T-helper 1 cell treated with Interleukin-12 subunit alpha and Interleukin-12 subunit beta and Interleukin-4 antibody, amounts not matched to agents 30 ng/mL and 1 ng/mL, for 36 hours (primary cell): ENCODE results near the gene GALNT7. TPM values are rescaled to one million over a fixed set of nuclear protein-coding genes. Genes with fewer than 3 reads are reported as not detected.
"Not testable (repeated sequence)": the region's sequence is repeated elsewhere in the genome, so short reads cannot be mapped to it uniquely, and the experiment has no call there.

Experiments used
- intact Hi-C: fragments of 100-400 bp; cut with micrococcal nuclease; formaldehyde crosslinking; loops from one replicate; pipeline ENCODE4 v1.15.1; 2024
- total RNA-seq: library from RNA; stranded (reverse); gene quantifications from 2 replicates; pipeline ENCODE4 v1.2.3, GENCODE V29; 2022

GALNT7 gene, protein sequence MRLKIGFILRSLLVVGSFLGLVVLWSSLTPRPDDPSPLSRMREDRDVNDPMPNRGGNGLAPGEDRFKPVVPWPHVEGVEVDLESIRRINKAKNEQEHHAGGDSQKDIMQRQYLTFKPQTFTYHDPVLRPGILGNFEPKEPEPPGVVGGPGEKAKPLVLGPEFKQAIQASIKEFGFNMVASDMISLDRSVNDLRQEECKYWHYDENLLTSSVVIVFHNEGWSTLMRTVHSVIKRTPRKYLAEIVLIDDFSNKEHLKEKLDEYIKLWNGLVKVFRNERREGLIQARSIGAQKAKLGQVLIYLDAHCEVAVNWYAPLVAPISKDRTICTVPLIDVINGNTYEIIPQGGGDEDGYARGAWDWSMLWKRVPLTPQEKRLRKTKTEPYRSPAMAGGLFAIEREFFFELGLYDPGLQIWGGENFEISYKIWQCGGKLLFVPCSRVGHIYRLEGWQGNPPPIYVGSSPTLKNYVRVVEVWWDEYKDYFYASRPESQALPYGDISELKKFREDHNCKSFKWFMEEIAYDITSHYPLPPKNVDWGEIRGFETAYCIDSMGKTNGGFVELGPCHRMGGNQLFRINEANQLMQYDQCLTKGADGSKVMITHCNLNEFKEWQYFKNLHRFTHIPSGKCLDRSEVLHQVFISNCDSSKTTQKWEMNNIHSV
- total RNA-seq: 16.5 and 18.6 TPM in 2 replicates

DNA sequence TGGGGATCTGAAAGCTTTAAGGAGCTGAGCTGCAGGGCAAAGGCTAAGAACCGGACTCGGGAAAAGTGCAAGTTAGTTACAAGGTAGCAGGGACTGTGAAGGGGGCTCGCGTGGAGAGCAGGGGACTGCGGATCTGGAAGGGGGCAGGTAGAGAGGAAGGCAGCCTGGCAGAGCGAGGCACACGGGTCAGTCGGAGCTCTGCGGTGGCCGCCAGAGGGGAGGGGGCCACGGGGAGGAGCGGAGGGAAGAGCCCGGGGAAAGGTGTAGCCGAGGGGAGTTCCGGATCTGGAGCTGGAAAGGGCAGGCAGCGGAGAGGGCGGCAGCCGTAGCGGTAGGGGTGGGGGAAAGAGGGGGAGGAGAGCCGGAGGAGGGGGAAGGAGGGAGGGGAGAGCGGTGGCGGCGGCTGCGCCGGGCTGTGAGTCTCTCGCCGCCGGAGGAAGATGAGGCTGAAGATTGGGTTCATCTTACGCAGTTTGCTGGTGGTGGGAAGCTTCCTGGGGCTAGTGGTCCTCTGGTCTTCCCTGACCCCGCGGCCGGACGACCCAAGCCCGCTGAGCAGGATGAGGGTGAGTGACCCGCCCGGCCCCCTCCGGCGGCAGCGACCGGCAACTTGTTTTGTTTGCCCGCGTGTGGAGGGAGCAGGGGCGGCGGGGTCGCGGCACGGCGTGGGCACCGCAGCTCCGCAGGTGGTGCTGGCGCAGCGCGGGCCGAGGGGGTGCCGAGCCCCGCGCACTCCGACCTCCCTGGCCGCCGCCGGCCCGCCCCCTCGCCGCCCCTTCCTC lies at the start of gene GALNT7:
TSS of gene GALNT7 (plus strand) at position 416 of the 782 bp plus-strand sequence. CDS start at position 441, 25 bp downstream.
- intact Hi-C loops: loop anchor here (1.0 to 5.0 kb wide), 8 partner anchors 88 to 1115 kb away; partner anchors contain the start of genes CEP44, FBXO8, HMGB2 and SAP30

DNA sequence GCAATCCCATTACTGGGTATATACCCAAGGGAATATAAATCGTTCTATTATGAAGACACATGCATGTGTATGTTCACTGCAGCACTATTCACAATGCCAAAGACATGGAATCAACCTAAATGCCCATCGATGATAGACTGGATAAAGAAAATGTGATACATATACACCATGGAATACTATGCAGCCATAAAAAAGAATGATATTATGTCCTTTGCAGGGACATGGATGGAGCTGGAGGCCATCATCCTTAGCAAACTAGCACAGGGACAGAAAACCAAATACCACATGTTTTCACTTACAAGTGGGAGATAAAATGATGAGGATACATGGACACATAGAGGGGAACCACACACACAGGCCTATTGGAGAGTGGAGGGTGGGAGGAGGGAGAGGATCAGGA lies 49.8 kb upstream of the GALNT7 start:
- intact Hi-C loops: not testable (repeated sequence)

DNA sequence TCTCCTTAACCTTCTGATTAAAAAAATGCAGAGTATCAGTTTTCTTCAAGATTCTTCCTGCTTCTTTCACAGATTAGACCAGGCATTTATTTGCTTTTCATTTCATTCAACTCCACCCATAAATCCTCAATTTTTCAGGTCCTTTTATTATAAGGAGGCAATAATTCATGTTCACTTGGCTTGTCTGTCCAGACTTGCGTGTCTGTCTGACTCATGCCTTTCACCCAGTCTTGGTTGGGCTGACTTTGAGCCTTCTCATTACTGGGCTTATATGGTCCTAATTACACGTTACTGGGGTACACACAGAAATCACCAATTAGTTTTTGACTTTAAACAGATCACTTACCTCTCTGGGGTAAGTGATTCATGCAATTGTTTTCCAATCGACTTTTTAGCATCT lies 48.8 kb upstream of the GALNT7 start:
- intact Hi-C loops: no loop called here

DNA sequence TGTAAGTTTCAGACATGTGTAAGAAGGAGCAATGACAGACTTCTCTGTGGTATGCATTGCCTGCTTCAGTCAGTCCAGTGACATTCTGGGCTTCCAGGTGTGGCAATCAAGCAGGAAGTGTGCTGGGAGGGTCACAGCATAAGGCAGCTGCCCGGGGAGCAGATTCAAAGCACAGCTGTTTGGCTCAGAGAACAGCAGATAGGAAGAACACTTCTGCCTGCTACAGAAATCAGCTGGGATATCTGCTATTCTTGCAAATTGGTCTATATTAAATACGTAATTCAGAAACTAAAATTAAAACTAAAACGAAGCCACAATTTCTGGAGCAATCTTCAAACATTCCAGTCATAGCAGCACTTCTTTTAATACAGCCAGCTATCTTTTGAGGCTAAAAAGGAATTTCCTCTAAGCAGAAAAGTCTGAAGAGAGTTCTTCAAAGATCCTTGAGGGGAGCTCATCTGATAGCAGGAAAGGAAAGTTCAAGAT lies 47.5 kb upstream of the GALNT7 start:
- intact Hi-C loops: no loop called here

DNA sequence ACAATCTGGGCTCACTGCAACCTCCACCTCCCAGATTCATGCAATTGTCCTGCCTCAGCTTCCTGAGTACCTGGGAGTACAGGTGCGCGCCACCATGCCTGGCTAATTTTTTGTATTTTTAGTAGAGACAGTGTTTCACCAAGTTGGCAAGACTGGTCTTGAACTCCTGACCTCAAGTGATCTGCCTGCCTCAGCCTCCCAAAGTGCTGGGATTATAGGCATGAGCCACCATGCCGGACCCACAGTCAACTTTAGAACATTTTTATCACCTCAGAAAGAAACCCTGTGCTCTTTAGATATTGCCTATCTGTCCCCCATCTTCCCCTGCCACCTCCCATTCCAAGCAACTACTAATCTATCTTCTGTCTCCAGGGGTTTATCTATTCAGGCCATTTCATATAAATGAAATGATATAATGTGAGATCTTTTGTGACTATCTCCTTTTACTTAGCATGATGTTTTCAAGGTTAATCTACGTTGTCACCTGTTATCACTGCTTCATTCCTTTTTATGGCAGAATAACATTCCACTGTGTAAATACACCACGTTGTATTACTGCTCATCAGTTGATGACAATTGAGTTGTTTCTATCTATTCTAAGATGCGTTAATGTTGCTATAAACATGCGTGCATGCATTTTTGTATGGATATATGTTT lies 44.3 kb upstream of the GALNT7 start:
- intact Hi-C loops: no loop called here

DNA sequence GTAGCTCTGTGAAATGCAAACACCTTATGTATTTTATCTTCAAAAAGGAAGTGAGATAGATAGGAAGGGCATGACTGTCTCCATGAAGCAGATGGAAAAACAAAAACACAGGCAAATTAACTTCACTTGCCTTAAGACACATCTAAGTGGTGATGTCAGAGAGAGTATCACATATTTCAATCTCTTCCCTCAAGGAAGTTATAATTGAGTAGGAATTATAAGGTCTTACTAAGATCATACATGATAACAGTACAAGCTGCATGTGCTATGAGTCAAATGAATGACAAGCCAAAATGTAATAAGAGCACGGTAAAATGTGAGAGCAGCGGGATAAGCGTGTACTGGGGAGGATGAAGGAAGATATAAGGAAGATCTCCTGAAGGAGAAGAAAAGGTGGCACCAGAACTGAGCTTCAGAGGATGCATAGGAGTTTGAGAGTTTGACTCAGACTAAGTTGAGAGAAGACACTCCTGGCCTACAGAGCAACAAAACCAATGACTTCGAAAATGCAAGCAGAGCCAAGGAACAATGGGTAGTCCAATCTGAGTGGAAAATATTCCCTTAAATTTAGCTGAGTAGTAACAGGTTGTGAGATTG lies 43.3 kb upstream of the GALNT7 start:
- intact Hi-C loops: no loop called here

DNA sequence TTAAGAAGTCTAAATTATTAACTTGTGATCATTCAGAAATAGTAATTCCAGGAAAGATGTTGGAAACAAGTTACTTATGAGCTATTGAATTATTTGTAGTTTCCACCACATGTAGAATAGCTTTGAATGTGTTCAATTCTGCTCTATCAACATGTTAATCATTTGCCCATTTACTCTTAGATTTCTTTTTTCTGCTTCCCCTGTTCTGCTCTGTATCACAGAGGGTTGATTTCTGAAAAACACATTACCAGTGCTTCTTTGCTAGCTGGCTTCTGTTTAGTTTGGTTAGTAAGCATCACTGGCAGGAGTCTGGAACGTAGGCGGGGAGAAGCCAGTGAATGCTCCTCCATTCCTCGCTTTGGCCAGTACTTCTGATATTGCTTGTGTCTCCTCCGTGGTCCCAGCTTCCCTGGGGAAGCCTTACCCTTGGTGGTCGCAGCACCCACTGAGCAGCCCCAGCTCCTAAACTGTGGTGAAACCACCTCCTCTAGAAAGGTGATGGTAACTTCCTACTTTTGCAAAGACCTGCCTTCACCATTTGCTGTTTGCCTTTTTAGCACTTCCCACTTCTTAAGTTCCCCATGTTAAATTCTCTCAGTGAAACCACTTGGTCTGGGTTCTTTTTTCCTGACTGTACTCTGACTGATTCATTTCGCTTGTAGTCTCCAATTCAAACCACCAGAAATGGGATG lies 40.3 kb upstream of the GALNT7 start:
- intact Hi-C loops: no loop called here

DNA sequence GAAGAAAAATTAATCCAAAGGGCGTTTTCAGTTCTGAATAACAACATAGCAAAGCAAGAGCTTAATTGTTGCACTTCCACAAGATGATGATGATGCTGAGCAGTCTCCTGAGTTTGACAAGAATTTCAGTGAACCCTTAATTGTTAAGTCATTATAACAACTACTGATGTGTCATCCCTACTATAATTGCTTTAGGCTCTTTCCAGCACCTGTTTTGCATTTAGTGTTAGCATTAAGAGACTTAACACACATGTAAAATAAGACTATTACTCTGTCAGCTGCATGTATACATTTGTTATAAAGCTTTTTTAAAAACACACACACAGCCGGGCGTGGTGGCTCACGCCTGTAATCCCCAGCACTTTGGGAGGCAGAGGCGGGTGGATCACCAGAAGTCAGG lies 37.9 kb upstream of the GALNT7 start:
- intact Hi-C loops: no loop called here

DNA sequence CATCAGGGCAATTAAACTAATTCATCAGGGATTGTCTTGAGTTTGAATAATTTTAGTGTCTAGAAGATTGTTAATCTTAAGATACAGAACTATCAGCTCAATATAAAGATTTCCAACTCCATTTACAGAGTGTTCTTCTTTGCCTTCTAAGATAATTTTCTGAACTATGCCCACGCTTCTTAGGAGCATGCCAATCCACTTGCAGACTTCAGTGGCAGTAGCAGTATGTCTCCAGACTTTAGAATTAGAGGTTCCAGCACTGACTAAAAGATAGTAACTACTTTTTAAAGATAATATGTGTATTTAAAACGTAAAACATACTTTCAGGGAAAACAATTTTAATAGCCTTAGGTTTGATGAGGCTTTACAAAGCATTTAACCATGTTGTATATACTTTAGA lies 34.2 kb upstream of the GALNT7 start:
- intact Hi-C loops: no loop called here

DNA sequence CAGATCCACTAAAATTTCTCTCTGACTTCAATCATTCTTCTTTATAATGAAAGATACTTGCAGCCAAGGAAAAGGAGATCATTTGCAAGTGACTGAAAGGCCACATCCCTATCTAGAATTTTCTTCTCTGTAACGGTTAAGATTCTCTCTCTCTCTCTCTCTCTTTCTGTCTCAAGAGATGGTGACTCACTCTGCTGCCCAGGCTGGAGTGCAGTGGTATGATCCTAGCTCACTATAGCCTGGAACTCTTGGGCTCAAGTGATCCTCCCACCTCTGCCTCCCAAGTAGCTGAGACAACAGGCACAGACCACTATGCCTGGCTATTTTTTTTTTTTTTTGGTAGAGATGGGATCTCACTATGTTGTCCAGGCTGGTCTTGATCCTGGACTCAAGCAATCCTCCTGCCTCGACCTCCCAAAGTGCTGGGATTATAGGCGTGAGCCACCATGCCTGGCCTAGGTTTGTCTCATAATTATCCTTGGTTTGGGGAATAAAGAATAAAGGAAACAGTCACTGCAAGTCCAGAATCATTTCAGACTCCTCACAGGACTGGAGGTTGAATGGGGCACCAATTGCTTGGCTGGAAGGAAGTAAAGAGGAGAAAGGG lies 33.3 kb upstream of the GALNT7 start:
- intact Hi-C loops: no loop called here

DNA sequence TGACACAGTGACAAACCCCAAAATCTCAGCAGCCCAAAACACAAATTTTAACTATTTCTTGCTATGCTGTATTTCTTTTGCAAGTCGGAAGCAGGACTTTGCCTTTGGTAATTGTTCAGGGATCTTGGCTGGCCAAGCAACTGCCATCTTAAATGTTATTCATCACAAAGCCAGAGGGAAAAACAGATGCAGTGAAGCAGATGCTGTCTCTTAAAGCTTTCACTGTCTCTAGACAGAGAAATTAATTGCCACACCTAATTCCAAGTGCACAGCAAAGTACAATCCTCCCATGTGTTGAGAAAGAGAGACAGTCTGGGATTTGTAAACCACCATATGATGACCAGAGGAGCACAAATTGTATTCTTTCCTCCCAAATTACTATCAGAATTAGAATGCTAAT lies 30.0 kb upstream of the GALNT7 start:
- intact Hi-C loops: no loop called here

DNA sequence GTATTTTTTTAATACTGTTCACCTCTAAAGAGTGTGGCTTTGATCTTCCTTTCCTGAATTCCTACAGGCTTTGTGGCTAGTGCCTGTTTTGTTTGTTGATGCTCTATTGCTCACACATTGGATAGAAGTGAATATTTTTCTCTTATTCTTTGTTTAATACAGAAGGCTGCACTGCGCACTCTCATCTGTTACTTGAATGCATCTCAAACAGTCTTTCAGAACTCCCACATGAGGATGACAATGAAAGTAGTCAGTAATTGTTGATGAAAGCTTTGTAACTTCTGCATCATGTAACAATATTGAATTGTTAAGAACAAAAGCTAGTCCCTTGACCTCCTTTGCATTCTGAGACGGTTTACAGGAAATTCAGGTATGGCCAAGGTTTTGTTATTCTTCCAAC lies 29.1 kb upstream of the GALNT7 start:
- intact Hi-C loops: no loop called here

DNA sequence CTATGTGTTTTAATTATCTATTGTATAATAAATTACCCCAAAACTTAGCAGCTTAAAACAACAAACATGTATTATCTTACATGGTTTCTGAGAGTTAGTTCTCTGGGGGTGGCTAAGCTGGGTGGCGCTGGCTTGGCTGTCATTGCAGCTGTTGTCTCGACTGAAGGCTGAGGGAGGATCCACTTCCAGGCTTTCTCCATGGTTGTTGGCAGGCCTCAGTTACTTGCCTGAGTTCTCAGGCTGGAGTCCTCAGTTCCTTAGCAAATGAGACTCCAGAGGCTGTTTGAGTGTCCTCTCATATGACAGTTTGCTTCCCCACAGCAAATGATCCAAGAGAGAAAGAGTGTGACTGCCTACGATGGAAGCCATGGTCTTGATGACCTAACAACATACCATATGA lies 23.5 kb upstream of the GALNT7 start:
- intact Hi-C loops: no loop called here

DNA sequence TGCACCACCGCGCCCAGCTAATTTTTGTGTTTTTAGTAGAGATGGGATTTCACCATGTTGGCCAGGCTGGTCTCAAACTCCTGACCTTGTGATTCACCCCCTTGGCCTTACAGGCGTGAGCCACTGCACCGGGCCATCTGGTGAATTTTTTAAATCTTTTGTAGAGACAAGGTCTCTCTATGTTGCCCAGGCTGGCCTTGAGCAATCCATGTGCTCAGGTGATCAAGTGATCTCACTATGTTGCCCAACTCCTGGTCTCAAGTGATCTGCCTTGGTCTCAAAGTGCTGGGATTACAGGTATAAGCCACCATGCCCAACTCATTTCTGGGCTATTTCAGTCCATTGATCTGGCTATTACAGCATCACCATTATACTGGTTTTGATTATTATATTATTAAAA lies 22.2 kb upstream of the GALNT7 start:
- intact Hi-C loops: no loop called here

DNA sequence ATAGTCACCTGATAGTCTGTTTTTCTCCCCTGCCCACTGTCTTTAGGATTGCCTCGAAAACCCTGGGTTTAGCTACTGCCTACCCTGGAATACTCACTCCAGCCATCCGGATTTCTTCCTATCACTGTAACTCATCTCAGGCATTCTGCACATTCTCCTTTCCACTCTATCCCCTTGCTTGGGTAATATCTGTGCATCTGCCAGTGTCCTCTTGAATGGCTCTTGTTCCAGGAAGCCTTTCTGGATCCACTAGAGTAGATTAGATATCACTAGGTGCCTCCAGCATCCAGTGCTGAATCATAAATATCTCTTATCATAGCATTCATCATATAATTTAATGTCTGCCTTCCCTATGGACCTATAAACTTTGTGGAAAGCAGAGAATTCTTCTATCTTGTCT lies 17.1 kb upstream of the GALNT7 start:
- intact Hi-C loops: no loop called here

DNA sequence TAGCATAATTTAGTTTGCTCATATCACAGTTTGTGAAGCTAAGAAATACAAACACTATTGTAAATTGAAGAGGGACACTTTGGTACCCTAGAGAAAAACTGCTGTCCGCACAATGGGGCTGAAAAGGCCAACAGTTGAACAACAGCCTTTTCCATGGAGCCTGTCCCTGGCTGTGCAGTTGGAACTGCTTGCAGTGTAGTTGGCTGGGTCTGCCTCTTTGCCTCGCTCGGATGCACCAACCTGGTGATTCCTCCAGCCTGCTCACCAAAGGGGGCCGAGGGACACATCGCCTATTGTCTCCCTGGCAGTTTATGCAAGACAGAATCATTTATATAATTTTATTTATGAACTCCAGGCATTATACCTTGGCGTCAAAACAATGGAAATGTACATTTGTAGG lies 16.5 kb upstream of the GALNT7 start:
- intact Hi-C loops: no loop called here

DNA sequence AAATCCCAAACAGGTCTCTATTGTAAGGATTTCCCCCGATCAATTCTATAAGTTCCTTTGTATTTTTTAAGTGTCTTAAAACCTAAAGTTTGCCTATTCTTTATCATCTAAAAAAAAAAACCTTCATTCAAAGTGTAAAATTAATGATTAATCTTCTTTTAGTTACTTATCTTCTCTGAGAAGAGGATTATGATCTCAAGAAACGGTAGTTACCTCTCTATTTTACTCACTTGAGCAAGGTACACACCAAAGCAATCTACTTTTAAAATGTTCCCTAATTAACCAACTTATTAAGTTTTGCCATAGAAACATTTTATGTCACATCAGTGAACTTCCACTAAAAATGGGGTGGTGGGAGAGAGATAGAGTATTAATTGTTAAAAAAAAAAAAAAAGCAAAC lies 15.2 kb upstream of the GALNT7 start:
- intact Hi-C loops: no loop called here

DNA sequence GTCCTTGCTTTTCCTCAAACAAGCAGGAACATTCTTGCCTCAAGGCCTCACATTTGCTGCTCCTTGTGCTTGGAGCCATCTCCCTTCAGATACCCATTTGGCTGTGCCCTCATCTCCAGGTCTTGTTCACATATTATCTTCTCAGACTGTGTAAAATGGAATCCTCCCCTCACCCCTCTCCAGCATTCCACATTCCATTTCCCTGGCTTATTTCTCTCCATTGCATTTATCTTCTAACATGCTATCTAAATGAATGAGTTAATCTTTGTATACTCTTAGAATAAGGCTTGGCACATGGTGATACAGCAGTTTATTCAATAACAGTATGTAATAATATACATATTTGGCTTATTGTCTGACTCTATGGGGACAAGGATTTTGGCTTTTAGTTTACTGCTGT lies 8.8 kb upstream of the GALNT7 start:
- intact Hi-C loops: no loop called here

DNA sequence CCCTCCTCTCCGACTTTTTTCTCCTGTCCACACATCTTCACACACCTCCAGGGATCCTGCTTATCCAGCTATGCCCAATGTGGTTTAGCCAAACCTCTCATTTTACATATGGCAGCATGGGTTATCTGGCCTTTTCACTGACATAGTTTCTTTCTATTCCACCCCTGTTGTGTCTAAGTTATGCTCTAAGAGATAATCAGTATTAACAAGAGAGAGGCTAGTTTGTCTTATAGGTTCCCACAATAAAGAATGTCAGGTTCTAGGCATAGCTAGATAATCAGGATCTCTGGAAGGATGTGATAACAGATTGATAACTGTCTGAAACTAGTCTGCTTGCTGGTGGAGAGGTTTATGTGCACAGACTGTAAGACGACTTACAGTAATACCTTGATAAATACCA lies 7.7 kb upstream of the GALNT7 start:
- intact Hi-C loops: no loop called here

DNA sequence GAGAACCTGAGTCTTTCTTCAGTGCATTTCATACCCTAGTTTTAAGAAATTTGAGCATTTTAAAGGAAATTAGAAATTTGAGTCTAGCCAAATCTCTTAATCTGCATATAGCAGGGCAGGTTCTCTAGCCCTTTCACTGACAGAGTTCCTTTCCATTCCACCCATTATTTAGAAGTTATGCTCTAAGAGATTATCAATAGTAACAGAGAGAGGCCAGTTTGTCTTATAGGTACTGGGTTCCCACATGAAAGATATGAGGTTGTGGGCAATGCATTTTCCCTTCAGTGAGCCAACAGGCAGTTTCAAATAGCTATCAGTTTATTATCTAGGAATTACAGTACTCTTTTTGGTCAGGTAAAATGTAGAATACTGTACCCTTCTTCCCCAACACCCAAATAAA lies 7.3 kb upstream of the GALNT7 start:
- intact Hi-C loops: no loop called here
